IMR-90 (cell line): ENCODE measurements around the gene RFK. TPM values are rescaled to one million over a fixed set of nuclear protein-coding genes. Genes with fewer than 3 reads are reported as not detected.

Experiments used
- ATAC-seq: fragments of 200-7000 bp; cut with Tn5 transposase; 2 replicates; pipeline ENCODE4 v1.9.1; 2020; ENCODE audit warnings: low read depth, mild to moderate bottlenecking, moderate library complexity
- BruUV-seq: library from RNA; stranded (reverse); fragments of 400-500 nt; replicated peaks from 2 replicates; lab custom pipeline; 2021; lab: Mats Ljungman, UMichigan
- CTCF ChIA-PET: fragments of 300-600 bp; formaldehyde crosslinking; extraction: SDS; loops from one replicate; lab custom pipeline; 2021; ENCODE audit warnings: antibody characterized with exemption; lab: Yijun Ruan, JAX
- POLR2A ChIA-PET: fragments of 300-600 bp; sonication (Branson Sonifier 250); formaldehyde crosslinking; loops from one replicate; lab custom pipeline; 2022; ENCODE audit warnings: antibody characterized with exemption; ENCODE audit not compliant: unreplicated experiment; lab: Charles Lee
- DNase-seq: peaks from one replicate; pipeline ENCODE4 v3.0.0; 2013
- H2AFZ ChIP-seq: replicated peaks from 2 replicates; pipeline ENCODE3; 2013; ENCODE audit warnings: low read length, mild to moderate bottlenecking; ENCODE audit not compliant: poor library complexity
- H2AK5ac ChIP-seq: 2 replicates; pipeline ENCODE4 v1.6.1; 2013; ENCODE audit warnings: low read depth, low read length, inconsistent platforms
- H2AK9ac ChIP-seq: replicated peaks from 2 replicates; pipeline ENCODE3; 2013; ENCODE audit warnings: mild to moderate bottlenecking, low read depth, low read length, moderate library complexity; ENCODE audit not compliant: poor library complexity
- H2BK120ac ChIP-seq: 2 replicates; pipeline ENCODE4 v1.6.1; 2013; ENCODE audit warnings: low read depth, low read length, inconsistent platforms
- H2BK15ac ChIP-seq: 3 replicates; pipeline ENCODE4 v1.6.1; 2013; ENCODE audit warnings: low read depth, low read length, inconsistent platforms
- H2BK20ac ChIP-seq: 2 replicates; pipeline ENCODE4 v1.6.1; 2013; ENCODE audit warnings: low read depth, mild to moderate bottlenecking, inconsistent platforms, low read length, moderate library complexity
- H2BK5ac ChIP-seq: 2 replicates; pipeline ENCODE4 v1.6.1; 2013; ENCODE audit warnings: mild to moderate bottlenecking, low read depth, low read length, inconsistent platforms; ENCODE audit not compliant: poor library complexity, severe bottlenecking
- H3K14ac ChIP-seq: replicated peaks from 2 replicates; pipeline ENCODE4 v1.6.1; 2013; ENCODE audit warnings: low read depth, low read length, inconsistent platforms
- H3K18ac ChIP-seq: 2 replicates; pipeline ENCODE4 v1.6.1; 2013; ENCODE audit warnings: low read depth, low read length, control low read depth
- H3K23ac ChIP-seq: 2 replicates; pipeline ENCODE4 v1.6.1; 2013; ENCODE audit warnings: low read depth, low read length, inconsistent platforms
- H3K27ac ChIP-seq: 2 replicates; pipeline ENCODE4 v1.5.1; 2013; ENCODE audit warnings: mild to moderate bottlenecking, control low read depth, low read length; ENCODE audit not compliant: insufficient read depth
- H3K27me3 ChIP-seq: 2 replicates; pipeline ENCODE4 v1.6.1; 2013; ENCODE audit warnings: low read length; ENCODE audit not compliant: control insufficient read depth, insufficient read depth
- H3K36me3 ChIP-seq: 2 replicates; pipeline ENCODE4 v1.6.1; 2013; ENCODE audit warnings: low read length, mixed read lengths; ENCODE audit not compliant: control insufficient read depth, insufficient read depth
- H3K4ac ChIP-seq: 2 replicates; pipeline ENCODE4 v1.6.1; 2013; ENCODE audit warnings: low read depth, low read length, inconsistent platforms
- H3K4me1 ChIP-seq: 2 replicates; pipeline ENCODE4 v1.6.1; 2013; ENCODE audit warnings: low read length, mixed read lengths; ENCODE audit not compliant: control insufficient read depth, insufficient read depth
- H3K4me2 ChIP-seq: 2 replicates; pipeline ENCODE4 v1.6.1; 2013; ENCODE audit warnings: low read depth, mild to moderate bottlenecking, control low read depth, low read length, moderate library complexity
- H3K4me3 ChIP-seq: 2 replicates; pipeline ENCODE4 v1.5.1; 2013; ENCODE audit warnings: low read depth, mild to moderate bottlenecking, control low read depth, low read length, moderate library complexity; ENCODE audit not compliant: insufficient read depth
- H3K56ac ChIP-seq: 2 replicates; pipeline ENCODE4 v1.6.1; 2013; ENCODE audit warnings: low read length, inconsistent platforms; ENCODE audit not compliant: insufficient read depth; ENCODE audit errors: extremely low read depth
- H3K79me1 ChIP-seq, 2 experiments: 2 replicates each; pipeline ENCODE4 v1.6.1; 2013; ENCODE audit warnings: low read length in 2 of 2, inconsistent platforms in 1 of 2, low read depth in 1 of 2
- H3K9ac ChIP-seq: 2 replicates; pipeline ENCODE4 v1.6.1; 2013; ENCODE audit warnings: low read depth, low read length, control low read depth
- H3K9me1 ChIP-seq: 2 replicates; pipeline ENCODE4 v1.6.1; 2013; ENCODE audit warnings: low read length, inconsistent platforms; ENCODE audit not compliant: insufficient read depth
- H3K9me3 ChIP-seq: 2 replicates; pipeline ENCODE4 v1.6.1; 2013; ENCODE audit warnings: low read length; ENCODE audit not compliant: control insufficient read depth, insufficient read depth
- H4K20me1 ChIP-seq: 2 replicates; pipeline ENCODE4 v1.6.1; 2013; ENCODE audit warnings: low read length, inconsistent platforms; ENCODE audit not compliant: insufficient read depth
- H4K5ac ChIP-seq: 2 replicates; pipeline ENCODE4 v1.6.1; 2013; ENCODE audit warnings: mild to moderate bottlenecking, low read depth, low read length, control low read depth
- H4K8ac ChIP-seq, 2 experiments: 2 replicates each; pipeline ENCODE4 v1.6.1; 2013; ENCODE audit warnings: low read depth in 2 of 2, low read length in 2 of 2, control low read depth in 1 of 2, inconsistent platforms in 1 of 2
- H4K91ac ChIP-seq: 2 replicates; pipeline ENCODE4 v1.6.1; 2013; ENCODE audit warnings: low read depth, low read length, inconsistent platforms; ENCODE audit not compliant: insufficient read depth
- BHLHE40 ChIP-seq: fragments of 150-350 bp; IDR thresholded peaks from 2 replicates; pipeline ENCODE4 v1.6.1; 2016; ENCODE audit warnings: mild to moderate bottlenecking, low read depth, low read length
- MAZ ChIP-seq: IDR thresholded peaks from 2 replicates; pipeline ENCODE4 v1.6.1; 2012; ENCODE audit warnings: low read depth, mild to moderate bottlenecking, low read length, improper control_type of control experiment, moderate library complexity, borderline replicate concordance
- RCOR1 ChIP-seq: IDR thresholded peaks from 2 replicates; pipeline ENCODE4 v1.6.1; 2012; ENCODE audit warnings: mild to moderate bottlenecking, low read length, improper control_type of control experiment; ENCODE audit not compliant: insufficient replicate concordance
- WGBS, 2 experiments: methylation state at CpG; one replicate each; pipeline versions ENCODE4 v1.1.5 to v1.1.7; 2013; ENCODE audit warnings: missing lambda C conversion rate in 2 of 2; ENCODE audit not compliant: insufficient read length in 1 of 2; ENCODE audit errors: extremely low coverage in 2 of 2; 5-methylcytosine and 5-hydroxymethylcytosine counted together
- dilution Hi-C: fragments of 300-500 bp; cut with HindIII; formaldehyde crosslinking; loops from one replicate; pipeline ENCODE4 v1.14.3; 2018; ENCODE audit warnings: low sequenced_read_pairs; ENCODE audit not compliant: unreplicated experiment
- in situ Hi-C: fragments of 300-500 bp; cut with MboI; formaldehyde crosslinking; loops from 3 replicates; pipeline ENCODE4 v1.14.3; 2019; ENCODE audit warnings: low sequenced_read_pairs, inconsistent platforms, mixed read lengths
- intact Hi-C: fragments of 100-400 bp; cut with micrococcal nuclease; formaldehyde crosslinking; loops from 2 replicates; pipeline ENCODE4 v1.10.0; 2022
- polyA plus RNA-seq, 3 experiments: library from polyadenylated mRNA; depleted of rRNA; stranded (reverse); fragments of >200 nt; gene quantifications; 2 replicates each; pipeline ENCODE4 v1.2.3, GENCODE V29; 2012; ENCODE audit warnings: low replicate concordance in 1 of 3
- total RNA-seq: library from RNA; depleted of rRNA; stranded (reverse); fragments of >200 nt; gene quantifications from 2 replicates; pipeline ENCODE4 v1.2.3, GENCODE V29; 2012
- TF ChIP-seq, protein P1 (sequence below): fragments of 150-350 bp; IDR thresholded peaks from 2 replicates; pipeline ENCODE4 v1.6.1; 2017; ENCODE audit warnings: mild to moderate bottlenecking, antibody characterized with exemption, low read length, low read depth

The RFK gene
- total and polyA plus RNA-seq, 2 of the 4 experiments (the other 2 are of a cell fraction): 10.3 to 13.8 TPM

GRCh38 chr9:76342858-76343257 is 51.4 kb downstream of the RFK start:
- ChIA-PET POLR2A (no interaction called here), CTCF (no interaction called here)
- Histone ChIP-seq H3K27me3 (no peaks in the 10 kb centered on the region), H2BK20ac (no peak overlapping the region), H3K9me3 (no peaks in the 10 kb centered on the region), H4K91ac (no peak overlapping the region), H4K5ac (no peak overlapping the region), H3K79me1 (no peaks in the 10 kb centered on the region), H3K18ac (no peak overlapping the region), H3K56ac (no peak overlapping the region), H3K23ac (no peak overlapping the region), H4K20me1 (no peaks in the 10 kb centered on the region), H2BK5ac (no peak overlapping the region), H4K8ac (no peak overlapping the region), H3K4me3 (no peak overlapping the region), H3K4ac (no peak overlapping the region), H3K9me1 (no peaks in the 10 kb centered on the region), H2BK15ac (no peak overlapping the region), H3K4me1 (no peaks in the 10 kb centered on the region), H3K27ac (no peak overlapping the region), H2AK9ac (no peak overlapping the region), H3K14ac (no peak overlapping the region), H2AFZ (no peak overlapping the region), H3K4me2 (no peak overlapping the region), H3K9ac (no peak overlapping the region), H2AK5ac (no peak overlapping the region), H3K36me3 (no peaks in the 10 kb centered on the region), H2BK120ac (no peak overlapping the region)
- WGBS, 2 experiments: no CpG with 5 or more reads among the region's 2 CpGs
- DNase-seq (no peak), ATAC-seq (no peak)
- BruUV-seq: no TSS peak
- dilution Hi-C loops (no loop called here), in situ Hi-C loops (no loop called here), intact Hi-C loops (no loop called here)
- TF ChIP-seq BHLHE40 (no peak), MAZ (no peak), RCOR1 (no peak)
- TF ChIP-seq, protein P1, sequence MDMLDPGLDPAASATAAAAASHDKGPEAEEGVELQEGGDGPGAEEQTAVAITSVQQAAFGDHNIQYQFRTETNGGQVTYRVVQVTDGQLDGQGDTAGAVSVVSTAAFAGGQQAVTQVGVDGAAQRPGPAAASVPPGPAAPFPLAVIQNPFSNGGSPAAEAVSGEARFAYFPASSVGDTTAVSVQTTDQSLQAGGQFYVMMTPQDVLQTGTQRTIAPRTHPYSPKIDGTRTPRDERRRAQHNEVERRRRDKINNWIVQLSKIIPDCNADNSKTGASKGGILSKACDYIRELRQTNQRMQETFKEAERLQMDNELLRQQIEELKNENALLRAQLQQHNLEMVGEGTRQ: no peak
